Hypothalamus (tissue), 51 donors: ENCODE data around the gene INSRR.
A peak's percentile ranks its signal among the peaks of the same experiment; 100 is the strongest.

Experiments used
- DNase-seq, 51 donors: peaks; one replicate each; lab custom pipeline; 2025; lab: John Stamatoyannopoulos, UW

INSRR gene

GRCh38 chr1:156853761-156854160 lies 5.2 kb downstream of the INSRR start:
- DNase-seq = no peak

DNA sequence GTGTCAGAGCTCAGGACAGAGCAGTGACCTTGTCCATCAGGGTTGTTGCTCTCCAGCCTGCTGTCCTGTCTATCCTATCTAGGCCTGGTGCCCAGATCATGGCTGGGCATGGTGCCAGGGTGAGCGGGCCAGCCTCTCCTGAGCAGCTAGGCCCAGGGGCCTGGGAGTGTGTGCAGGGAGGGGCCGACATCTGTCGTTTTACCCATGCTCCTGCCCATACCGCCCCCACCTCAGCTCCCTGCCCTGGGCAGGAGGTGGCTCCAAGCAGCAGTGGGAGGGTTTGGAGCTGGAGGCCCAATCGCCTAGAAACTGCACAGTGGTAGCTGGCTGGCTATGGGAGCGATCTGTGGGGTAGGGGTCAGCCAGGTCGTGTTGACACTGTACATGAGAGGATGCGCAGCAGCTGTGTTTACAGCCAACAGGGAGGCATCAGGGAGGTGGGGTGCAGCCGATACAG lies 6.5 kb downstream of the INSRR start:
- peak in 28 of 51 donors; percentile 6 to 67 (median 33) for DNase-seq

DNA sequence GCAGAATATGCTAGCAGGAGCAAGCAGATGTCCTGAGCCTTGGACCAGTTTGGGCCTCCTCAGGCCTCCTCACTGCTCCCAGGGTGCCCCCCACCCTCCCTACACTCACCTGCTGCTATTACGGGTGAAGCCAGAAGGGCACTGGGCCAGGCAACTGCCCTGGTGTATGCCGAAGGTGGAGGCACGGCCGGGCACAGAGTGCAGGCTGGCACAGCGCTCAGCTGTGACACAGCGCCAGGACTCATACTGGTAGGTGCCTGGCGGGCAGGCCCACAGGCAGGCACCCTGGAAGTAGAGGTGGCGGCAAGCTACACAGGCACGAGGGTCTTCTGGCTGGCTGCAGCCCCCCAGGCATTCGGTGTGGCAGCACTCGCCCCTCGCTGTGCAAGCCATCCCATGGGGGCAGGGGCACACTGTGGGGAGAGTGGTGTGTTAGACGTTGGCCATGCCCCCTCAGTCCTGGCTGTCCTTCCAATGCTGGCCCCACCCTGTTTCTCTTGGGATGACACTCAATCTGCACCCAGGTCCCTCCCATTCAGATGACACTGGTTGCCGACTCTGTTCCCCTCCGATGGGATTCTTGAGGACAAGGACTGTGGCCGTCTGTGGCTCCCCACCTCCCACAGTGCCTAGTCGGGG lies 7.0 kb downstream of the INSRR start:
- no peak for DNase-seq

GRCh38 chr1:156849151-156849496 lies 9.8 kb downstream of the INSRR start:
- no peak for DNase-seq

DNA sequence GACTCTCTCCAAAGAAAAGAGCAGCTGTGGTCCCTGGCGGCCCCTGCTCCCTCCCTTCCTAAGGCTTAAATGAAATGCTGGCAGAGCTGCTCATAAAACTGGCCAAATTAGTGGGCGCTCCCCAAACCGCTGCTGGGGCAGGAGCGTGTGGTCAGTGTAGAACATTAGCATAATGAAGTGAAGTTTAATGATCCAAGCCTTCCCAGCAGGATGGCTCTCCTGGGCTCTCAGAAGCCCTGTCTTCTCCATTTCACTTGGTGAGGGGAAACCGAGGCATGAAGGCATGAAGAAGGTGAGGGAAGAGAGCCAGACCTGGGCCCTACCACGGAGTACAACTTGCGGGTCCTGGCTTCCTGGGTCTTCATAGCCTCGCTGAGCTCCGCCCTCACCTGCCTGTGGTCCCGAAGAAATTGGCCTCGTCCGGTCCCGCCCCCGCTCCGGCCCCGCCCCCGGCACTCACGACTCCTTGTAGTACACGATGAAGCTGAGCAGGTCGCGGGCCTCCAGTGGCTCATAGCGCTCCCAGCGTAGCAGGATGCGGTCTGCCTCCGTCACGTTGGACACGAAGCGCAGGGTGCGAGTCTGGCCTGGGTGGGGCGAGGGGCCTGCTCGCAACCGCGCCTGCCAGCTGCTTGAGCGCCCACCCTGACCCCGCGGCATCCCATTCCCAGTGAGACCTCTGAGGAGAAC lies 10.3 kb downstream of the INSRR start:
- DNase-seq = no peak

- DNase-seq = no peak
These were observed 11.1 kb downstream of the INSRR start for GRCh38 chr1:156847591-156848460.

DNA sequence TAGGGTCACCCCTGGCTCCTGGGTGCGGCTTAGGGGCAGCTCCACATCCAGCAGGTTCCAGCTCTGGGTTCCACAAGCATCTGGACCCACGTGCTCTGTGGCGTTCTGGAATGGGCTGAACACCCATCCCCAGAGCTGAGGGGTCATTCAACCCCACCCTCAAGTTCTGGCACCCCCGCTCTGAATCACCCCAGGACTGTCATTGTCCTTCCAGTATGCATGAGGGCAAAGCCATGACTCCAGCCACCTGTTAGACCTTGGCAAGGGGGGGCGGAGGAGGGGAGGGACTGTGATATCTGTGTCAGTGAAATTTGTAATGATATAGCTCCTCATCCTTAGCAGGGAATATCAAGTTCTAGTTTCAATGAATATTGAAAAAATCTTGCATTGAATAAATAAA lies 12.3 kb downstream of the INSRR start:
- DNase-seq = no peak

DNA sequence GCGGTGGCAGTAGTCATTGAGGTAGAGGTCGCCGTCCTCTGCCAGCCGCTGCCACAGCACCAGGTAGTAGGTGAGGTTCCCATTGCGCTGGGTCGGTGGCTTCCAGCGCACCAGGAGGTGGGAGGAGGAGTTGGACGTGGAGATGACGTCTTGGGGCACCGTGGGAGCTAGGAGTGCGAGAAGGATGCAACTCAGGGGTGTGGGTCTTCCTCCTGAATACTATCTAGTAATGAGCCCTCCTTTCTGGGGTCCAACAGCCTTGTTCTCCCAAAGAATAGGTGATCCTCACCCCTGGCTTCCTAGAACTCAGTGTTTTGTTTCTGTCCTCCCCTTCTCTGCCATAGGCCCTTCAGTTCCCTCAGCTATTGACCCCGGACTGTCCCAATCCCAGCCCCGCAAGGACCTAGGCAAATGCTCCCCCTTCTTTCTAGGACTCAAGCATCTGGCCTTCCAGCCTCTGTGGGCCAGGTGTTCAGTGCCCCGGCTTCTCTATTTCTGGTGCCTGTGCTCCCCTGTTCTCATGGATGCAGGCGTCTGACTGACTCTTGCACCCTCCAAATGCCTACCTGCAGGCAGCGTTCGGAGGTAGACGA lies 12.9 kb downstream of the INSRR start:
- no peak for DNase-seq

DNA sequence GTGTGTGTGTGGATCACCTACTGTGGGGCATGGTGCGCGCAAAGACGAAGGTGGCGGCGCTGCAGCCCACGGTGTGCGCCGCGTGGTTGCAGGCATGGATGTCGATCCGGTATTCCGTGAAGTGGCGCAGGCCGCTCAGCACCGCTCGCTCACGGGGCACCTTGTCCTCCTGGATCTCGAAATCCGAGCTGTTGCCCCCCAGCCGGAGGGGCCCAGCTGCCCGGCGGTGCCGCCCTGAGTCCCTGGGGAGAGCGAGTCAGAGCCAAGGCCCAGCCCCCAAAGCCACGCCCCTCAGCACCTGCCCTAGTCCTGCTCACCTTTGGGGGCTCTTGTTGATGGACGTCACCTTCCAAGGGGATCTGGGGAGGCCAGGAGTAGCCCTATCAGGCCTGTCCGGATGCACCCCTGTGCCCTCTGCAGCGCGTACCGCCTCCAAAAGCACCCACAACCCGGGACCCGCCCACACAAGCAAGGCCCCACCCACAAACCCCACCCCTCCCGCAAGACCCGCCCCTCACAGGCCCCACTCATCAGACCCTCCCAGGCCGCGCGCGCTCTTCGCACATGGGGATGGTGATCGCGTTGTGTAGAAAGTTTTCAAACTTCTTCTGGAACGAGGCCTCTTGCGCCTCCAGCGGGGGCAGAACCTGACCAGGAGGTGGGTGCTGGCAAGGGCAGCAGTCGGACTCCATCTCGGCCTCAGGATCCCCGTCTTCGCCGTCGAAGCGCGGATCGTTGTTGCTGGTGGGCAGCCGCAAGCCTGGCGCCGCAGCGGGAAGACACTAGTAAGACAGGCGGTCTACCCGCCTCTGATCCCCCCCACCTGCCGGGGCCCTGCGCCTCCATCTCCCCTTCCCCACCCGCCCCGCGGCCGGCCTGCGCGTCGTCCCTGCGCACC lies 13.6 kb downstream of the INSRR start:
- DNase-seq = no peak

DNA sequence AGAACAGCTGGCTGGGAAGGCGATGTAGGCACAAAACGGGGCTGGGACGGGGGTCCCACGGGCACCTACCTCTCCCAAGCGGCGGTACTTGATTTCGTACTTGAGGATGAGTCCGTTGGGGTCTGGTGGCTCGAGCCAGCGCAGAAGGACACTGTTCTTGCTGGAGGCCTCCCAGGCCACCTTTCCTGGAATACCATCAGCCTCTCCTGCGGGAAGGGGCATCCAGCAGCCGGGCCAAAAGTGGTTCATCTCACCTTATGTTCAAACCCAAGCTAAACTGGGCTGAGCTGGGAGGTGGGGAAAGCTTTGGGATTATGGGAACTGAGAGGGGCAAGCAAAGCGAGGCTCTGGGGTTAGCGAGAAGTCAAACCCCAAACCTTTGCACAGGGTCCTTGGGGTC lies 14.3 kb downstream of the INSRR start:
- no peak for DNase-seq

DNA sequence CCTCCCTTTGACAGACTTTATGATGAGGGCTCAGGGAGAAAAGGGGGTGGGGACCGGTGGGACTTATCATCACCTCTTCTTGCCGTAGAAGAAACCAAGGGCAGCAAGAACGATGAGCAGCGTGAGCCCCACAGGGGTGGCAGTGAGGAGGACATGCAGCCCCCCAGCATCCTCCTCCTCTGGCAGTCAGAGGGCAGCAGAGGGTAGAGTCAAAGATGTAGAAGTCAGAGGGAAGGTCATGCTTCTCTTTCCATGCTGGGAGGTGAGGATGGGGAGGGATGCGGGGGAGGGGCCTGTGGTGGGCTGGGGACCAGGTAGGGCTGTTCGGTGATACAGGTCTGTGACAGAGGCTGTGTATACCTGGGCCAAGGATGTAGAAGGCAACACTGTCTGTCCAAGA lies 14.8 kb downstream of the INSRR start:
- no peak for DNase-seq

- DNase-seq = no peak
These were observed 16.2 kb downstream of the INSRR start for GRCh38 chr1:156842618-156843300.

GRCh38 chr1:156841295-156841855 lies 17.5 kb downstream of the INSRR start:
- DNase-seq = no peak

GRCh38 chr1:156840898-156841279 lies 18.0 kb downstream of the INSRR start:
- no peak for DNase-seq

DNA sequence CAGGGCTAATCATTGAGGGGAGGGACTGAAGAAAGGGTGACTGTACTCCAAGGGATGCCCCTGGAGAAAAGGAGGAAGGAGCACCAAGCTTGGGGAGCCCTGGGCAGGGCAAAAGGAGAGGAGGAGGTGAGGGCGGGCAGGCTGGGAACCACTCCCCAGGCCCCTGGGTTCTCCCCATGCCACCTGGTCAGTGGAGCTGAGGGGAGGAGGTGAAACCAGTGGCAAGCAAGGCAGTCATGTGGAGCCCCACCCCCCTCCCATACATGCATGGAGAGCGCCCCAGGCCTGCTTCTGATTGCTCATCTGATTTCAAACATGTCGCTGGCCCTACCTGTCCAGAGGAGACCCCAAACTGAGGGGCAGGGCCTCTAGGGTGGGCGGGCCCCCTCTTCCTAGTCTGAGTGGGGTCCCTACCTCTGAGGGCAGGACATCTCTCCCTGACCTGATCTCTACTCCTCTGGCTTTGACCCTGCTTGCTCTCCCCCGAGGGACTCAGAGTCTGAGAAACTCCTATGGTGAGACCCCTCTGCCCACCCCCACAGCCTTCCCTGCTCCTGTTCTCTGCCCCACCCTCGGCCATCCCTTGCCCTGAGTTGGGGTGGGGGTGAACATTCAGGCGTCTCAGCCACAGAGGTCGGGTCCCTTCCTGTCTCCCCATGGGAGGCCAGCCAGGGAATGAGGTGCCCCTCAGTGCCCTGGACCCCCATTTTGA lies 18.6 kb downstream of the INSRR start:
- DNase-seq = no peak

DNA sequence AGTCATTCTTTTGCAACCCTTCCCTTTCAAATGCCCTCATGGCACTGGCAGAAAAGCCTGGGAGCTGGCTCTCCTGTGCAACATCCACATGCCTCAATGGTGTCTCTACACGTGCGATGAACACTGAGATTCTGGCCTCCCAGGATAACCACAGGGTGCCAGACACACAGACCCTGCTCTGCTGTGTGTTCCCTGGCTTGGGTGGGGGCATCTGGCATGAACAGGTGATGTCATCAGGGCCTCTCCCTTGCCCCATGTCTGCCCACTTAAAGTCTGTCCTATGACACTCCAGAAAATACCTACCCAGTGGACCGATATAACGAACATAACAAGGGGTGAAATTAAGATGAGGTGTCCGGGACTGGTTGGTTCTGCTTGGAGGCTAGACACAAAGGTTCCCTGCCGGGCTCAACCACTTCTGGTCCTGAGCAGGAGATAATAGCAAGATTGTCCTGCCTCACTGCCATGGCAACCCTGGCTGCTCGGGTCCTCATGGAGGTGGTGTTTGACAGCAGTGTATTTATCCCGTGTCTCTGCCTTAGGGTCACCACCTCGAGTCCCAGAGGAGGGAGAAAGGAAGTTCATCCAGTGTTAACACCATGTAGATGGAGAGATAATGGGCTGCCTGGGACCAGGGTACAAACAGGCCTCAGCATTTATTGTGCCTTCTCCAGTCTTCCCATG lies 19.3 kb downstream of the INSRR start:
- DNase-seq = no peak

DNA sequence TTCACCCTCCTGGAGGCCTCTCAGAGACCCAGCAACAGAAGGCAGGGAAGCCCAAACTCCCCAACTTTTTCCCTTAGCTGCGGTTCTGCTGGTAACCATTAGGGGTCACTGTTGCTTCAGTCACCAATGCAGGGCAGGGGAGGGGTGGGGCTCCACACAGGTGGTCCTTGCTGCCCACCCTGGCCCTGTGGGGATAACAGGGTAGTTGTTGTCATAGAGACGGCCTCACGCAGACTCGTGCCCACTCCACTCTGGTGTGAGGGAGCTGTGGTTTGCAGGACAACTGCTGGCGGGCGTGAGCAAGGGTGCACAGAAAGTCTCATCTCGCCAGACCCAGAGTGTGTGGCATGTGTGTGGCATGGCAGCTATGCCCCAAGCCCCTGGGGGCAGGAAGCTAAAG lies 19.9 kb downstream of the INSRR start:
- DNase-seq = peak in 6 of 51 donors; percentile 4 to 20 (median 9)

DNA sequence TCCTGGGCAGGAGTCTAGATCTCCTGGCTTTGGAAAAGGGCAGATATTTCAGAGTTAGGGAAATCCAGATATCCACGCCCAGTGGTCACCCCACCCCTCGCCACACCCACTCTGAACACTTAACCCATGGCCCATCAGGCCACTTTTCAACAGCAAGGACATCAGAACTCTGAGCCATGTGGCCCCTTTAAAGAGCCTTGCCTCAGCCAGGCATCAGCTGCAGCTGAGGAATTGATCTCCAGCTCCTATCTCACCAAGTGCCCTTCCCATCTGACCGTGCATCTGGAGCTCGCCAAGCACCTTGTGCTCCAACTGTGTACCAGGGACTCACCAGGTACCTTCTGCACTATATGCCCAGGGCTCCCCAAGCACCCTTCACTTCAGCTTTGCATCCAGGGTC lies 22.0 kb downstream of the INSRR start:
- no peak for DNase-seq
